Endothelial cell of umbilical vein (primary cell): ENCODE results near the gene ENO4. TPM values are rescaled to one million over a fixed set of nuclear protein-coding genes. Genes with fewer than 3 reads are reported as not detected.

ENCODE experiments used
- BruUV-seq: library from RNA; stranded (reverse); fragments of 400-500 nt; replicated peaks from 2 replicates; lab custom pipeline; 2021; lab: Mats Ljungman, UMichigan
- CTCF ChIA-PET: fragments of 300-600, 350-600 bp; sonication (Branson Sonifier 250); formaldehyde crosslinking; loops from one replicate; lab custom pipeline; 2021; ENCODE audit warnings: antibody characterized with exemption, inconsistent platforms; lab: Charles Lee
- POLR2A ChIA-PET: fragments of 300-600, 350-600 bp; sonication (Branson Sonifier 250); formaldehyde crosslinking; loops from one replicate; lab custom pipeline; 2021; ENCODE audit warnings: antibody characterized with exemption, inconsistent platforms; lab: Charles Lee
- DNase-seq: peaks from one replicate; pipeline ENCODE4 v3.0.0-alpha.2; 2011; ENCODE audit warnings: low read depth, low spot score
- FAIRE-seq: peaks from 2 replicates; lab custom pipeline; 2011; peaks lifted over from hg19 to GRCh38; lab: Jason Lieb, UNC
- H2AFZ ChIP-seq: 2 replicates; pipeline ENCODE4 v1.6.0; 2012; ENCODE audit warnings: low read depth, low read length, control low read depth, inconsistent platforms
- H3K27ac ChIP-seq: 2 replicates; pipeline ENCODE4 v1.5.1; 2011; ENCODE audit warnings: low read depth, mild to moderate bottlenecking, control low read depth, low read length, moderate library complexity; ENCODE audit not compliant: insufficient read depth
- H3K27me3 ChIP-seq, 2 experiments: 2 replicates each; pipeline versions ENCODE4 v1.6.0 to v1.6.1; 2011; ENCODE audit warnings: low read length in 2 of 2, mixed read lengths in 1 of 2; ENCODE audit not compliant: control insufficient read depth in 2 of 2, insufficient read depth in 2 of 2
- H3K36me3 ChIP-seq, 2 experiments: 2 replicates in 1 of 2; 3 replicates in 1 of 2; pipeline ENCODE4 v1.5.1; 2011; ENCODE audit warnings: low read length in 2 of 2, mild to moderate bottlenecking in 1 of 2, moderate library complexity in 1 of 2; ENCODE audit not compliant: control insufficient read depth in 2 of 2, insufficient read depth in 2 of 2; ENCODE audit errors: extremely low read depth in 1 of 2
- H3K4me1 ChIP-seq: 3 replicates; pipeline ENCODE4 v1.5.1; 2011; ENCODE audit warnings: mild to moderate bottlenecking, low read length; ENCODE audit not compliant: control insufficient read depth, insufficient read depth; ENCODE audit errors: extremely low read depth
- H3K4me2 ChIP-seq: 2 replicates; pipeline ENCODE4 v1.6.1; 2011; ENCODE audit warnings: low read length, control low read depth, mixed read lengths; ENCODE audit not compliant: insufficient read depth
- H3K4me3 ChIP-seq, 3 experiments: fragments of 200-600 bp in 1 of 3; sonication (generic), shearing (Covaris generic) in 1 of 3; replicated peaks in 1 of 3; 2 replicates each; pipeline ENCODE4 v1.5.1; 2011 to 2016; ENCODE audit warnings: control low read depth in 3 of 3, low read length in 3 of 3, mild to moderate bottlenecking in 2 of 3, inconsistent platforms in 1 of 3, low read depth in 1 of 3, moderate library complexity in 1 of 3; ENCODE audit not compliant: insufficient read depth in 1 of 3
- H3K79me2 ChIP-seq: 2 replicates; pipeline ENCODE4 v1.6.0; 2012; ENCODE audit warnings: low read length, inconsistent platforms; ENCODE audit not compliant: control insufficient read depth, insufficient read depth
- H3K9ac ChIP-seq: replicated peaks from 2 replicates; pipeline ENCODE3; 2011; ENCODE audit warnings: low read length, control low read depth; ENCODE audit not compliant: insufficient read depth; ENCODE audit errors: extremely low read depth
- H3K9me1 ChIP-seq: replicated peaks from 3 replicates; pipeline ENCODE4 v1.6.0; 2011; ENCODE audit warnings: mild to moderate bottlenecking, low read length; ENCODE audit not compliant: control insufficient read depth, insufficient read depth; ENCODE audit errors: extremely low read depth
- H3K9me3 ChIP-seq: replicated peaks from 2 replicates; pipeline ENCODE4 v1.5.1; 2012; ENCODE audit warnings: low read length, inconsistent platforms; ENCODE audit not compliant: control insufficient read depth, insufficient read depth
- H4K20me1 ChIP-seq: replicated peaks from 2 replicates; pipeline ENCODE3; 2011; ENCODE audit warnings: mild to moderate bottlenecking, low read length; ENCODE audit not compliant: control insufficient read depth, insufficient read depth; ENCODE audit errors: extremely low read depth
- EZH2 ChIP-seq: IDR thresholded peaks from 2 replicates; pipeline ENCODE4 v1.6.1; 2012; ENCODE audit warnings: borderline replicate concordance, low read depth, mild to moderate bottlenecking, moderate library complexity, low read length, inconsistent platforms; ENCODE audit not compliant: severe bottlenecking
- FOS ChIP-seq: IDR thresholded peaks from 2 replicates; pipeline ENCODE4 v1.6.1; 2011; ENCODE audit warnings: mild to moderate bottlenecking, low read length, moderate library complexity, borderline replicate concordance; ENCODE audit not compliant: insufficient read depth
- GATA2 ChIP-seq: IDR thresholded peaks from 2 replicates; pipeline ENCODE4 v1.7.0; 2011; ENCODE audit warnings: low read depth, mild to moderate bottlenecking, moderate library complexity, mixed read lengths, low read length; ENCODE audit not compliant: insufficient read length, insufficient read depth
- JUN ChIP-seq: IDR thresholded peaks from 2 replicates; pipeline ENCODE4 v1.6.1; 2011; ENCODE audit warnings: borderline replicate concordance, low read depth; ENCODE audit not compliant: insufficient read length, insufficient read depth
- MAX ChIP-seq: IDR thresholded peaks from 2 replicates; pipeline ENCODE4 v1.6.1; 2011; ENCODE audit not compliant: insufficient read depth, insufficient read length
- MYC ChIP-seq: IDR thresholded peaks from one replicate; pipeline ENCODE4 v1.6.1; 2011; ENCODE audit warnings: mild to moderate bottlenecking, low read depth, low read length
- POLR2A ChIP-seq: IDR thresholded peaks from 2 replicates; pipeline ENCODE4 v1.6.1; 2012; ENCODE audit warnings: low read depth, mild to moderate bottlenecking, control low read depth, low read length
- POLR2AphosphoS5 ChIP-seq: IDR thresholded peaks from 2 replicates; pipeline ENCODE4 v1.6.1; 2012; ENCODE audit warnings: low read depth, mild to moderate bottlenecking, control low read depth, low read length, moderate library complexity; ENCODE audit not compliant: insufficient read depth
- dilution Hi-C: fragments of 300-500 bp; cut with MboI; formaldehyde crosslinking; loops from one replicate; pipeline ENCODE4 v1.15.0; 2019; ENCODE audit warnings: low sequenced_read_pairs; ENCODE audit not compliant: extremely low pct_ligation_motif_present
- intact Hi-C: fragments of 100-400 bp; cut with micrococcal nuclease; formaldehyde crosslinking; loops from one replicate; pipeline ENCODE4 v1.10.0; 2022
- polyA plus RNA-seq, 4 experiments: library from polyadenylated mRNA; depleted of rRNA in 3 of 4; stranded (reverse) in 3 of 4; unstranded in 1 of 4; fragments of >200 nt; gene quantifications; 2 replicates each; pipeline versions ENCODE4 v1.2.1 to v1.2.3, GENCODE V29; 2011 to 2012; ENCODE audit warnings: missing spikeins in 1 of 4
- total RNA-seq: library from RNA; stranded (reverse); gene quantifications from 2 replicates; pipeline ENCODE4 v1.2.3, GENCODE V29; 2021
- TF ChIP-seq, protein P1 (sequence below), 2 donors: IDR thresholded peaks; 1 replicate in 1 of 2; 2 replicates in 1 of 2; pipeline ENCODE4 v1.5.1; 2011; ENCODE audit warnings: low read length in 2 of 2, mild to moderate bottlenecking in 2 of 2, moderate library complexity in 2 of 2, control low read depth in 1 of 2, inconsistent platforms in 1 of 2, low read depth in 1 of 2; ENCODE audit not compliant: insufficient read depth in 1 of 2; ENCODE audit errors: extremely low read depth in 1 of 2

Gene ENO4
- total and polyA plus RNA-seq, 2 donors (not counting 3 experiments of a cell fraction or from before 2014, with no cell fraction given) = 0.08 TPM; not detected in 1

GRCh38 chr10:116815641-116816415, 33.5 kb upstream of the ENO4 start:
- CTCF ChIA-PET = interaction anchor here (1.0 to 2.1 kb wide), 5 partner anchors 9 to 359 kb away, joined by 3 to 10 read pairs (median 3); no protein-coding TSS in a partner anchor

More at GRCh38 chr10:116815641-116816415, 33.5 kb upstream of the ENO4 start:
- Histone ChIP-seq H3K9ac (no peak overlapping the region), H4K20me1 (no peaks in the 10 kb centered on the region), H3K79me2 (no peaks in the 10 kb centered on the region), H3K4me2 (no peak overlapping the region), H3K27me3 (no peaks in the 10 kb centered on the region), H3K9me3 (no peaks in the 10 kb centered on the region), H3K27ac (no peak overlapping the region), H3K9me1 (no peaks in the 10 kb centered on the region), H3K4me3 (no peak overlapping the region), H3K4me1 (no peaks in the 10 kb centered on the region), H3K36me3 (no peaks in the 10 kb centered on the region), H2AFZ (no peak overlapping the region)
- no peak for TF ChIP-seq EZH2
- TF ChIP-seq GATA2 = no peak
- TF ChIP-seq POLR2AphosphoS5 = no peak
- TF ChIP-seq FOS = no peak
- TF ChIP-seq MYC = no peak
- no peak for TF ChIP-seq POLR2A
- TF ChIP-seq JUN = no peak
- no peak for TF ChIP-seq MAX
- TF ChIP-seq, protein P1, sequence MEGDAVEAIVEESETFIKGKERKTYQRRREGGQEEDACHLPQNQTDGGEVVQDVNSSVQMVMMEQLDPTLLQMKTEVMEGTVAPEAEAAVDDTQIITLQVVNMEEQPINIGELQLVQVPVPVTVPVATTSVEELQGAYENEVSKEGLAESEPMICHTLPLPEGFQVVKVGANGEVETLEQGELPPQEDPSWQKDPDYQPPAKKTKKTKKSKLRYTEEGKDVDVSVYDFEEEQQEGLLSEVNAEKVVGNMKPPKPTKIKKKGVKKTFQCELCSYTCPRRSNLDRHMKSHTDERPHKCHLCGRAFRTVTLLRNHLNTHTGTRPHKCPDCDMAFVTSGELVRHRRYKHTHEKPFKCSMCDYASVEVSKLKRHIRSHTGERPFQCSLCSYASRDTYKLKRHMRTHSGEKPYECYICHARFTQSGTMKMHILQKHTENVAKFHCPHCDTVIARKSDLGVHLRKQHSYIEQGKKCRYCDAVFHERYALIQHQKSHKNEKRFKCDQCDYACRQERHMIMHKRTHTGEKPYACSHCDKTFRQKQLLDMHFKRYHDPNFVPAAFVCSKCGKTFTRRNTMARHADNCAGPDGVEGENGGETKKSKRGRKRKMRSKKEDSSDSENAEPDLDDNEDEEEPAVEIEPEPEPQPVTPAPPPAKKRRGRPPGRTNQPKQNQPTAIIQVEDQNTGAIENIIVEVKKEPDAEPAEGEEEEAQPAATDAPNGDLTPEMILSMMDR (IDR thresholded peaks at IDR 0.05; ENCODE audit: extremely low read depth in 1 of 2, insufficient read depth in 1 of 2, low read depth in 1 of 2, low read length in 2 of 2) = no peak
- intact Hi-C loops = no loop called here
- dilution Hi-C loops = loop anchor here (25.0 kb wide), 1 partner anchor 346 kb away; no protein-coding TSS in a partner anchor
- BruUV-seq = no TSS peak
- POLR2A ChIA-PET = no interaction called here
- DNase-seq (no peak), FAIRE-seq (no peak)
